B cell (primary cell): ENCODE data around the gene SP8. TPM values are rescaled to one million over a fixed set of nuclear protein-coding genes. Genes with fewer than 3 reads are reported as not detected.

Experiments
- ATAC-seq: fragments of 200-7000 bp; cut with Tn5 transposase; one replicate; pipeline ENCODE4 v1.10.0; 2021; ENCODE audit warnings: low read depth, mild to moderate bottlenecking, moderate number of reproducible peaks, moderate library complexity
- CTCF ChIA-PET: fragments of 350-600 bp; sonication (Branson Sonifier 250); formaldehyde crosslinking; loops from one replicate; lab custom pipeline; 2021; ENCODE audit warnings: antibody characterized with exemption, inconsistent platforms; lab: Charles Lee
- POLR2A ChIA-PET: fragments of 350-600 bp; sonication (Branson Sonifier 250); formaldehyde crosslinking; loops from one replicate; lab custom pipeline; 2021; ENCODE audit warnings: antibody characterized with exemption; lab: Charles Lee
- DNase-seq: peaks from one replicate; pipeline ENCODE4 v3.0.0; 2013
- H2AFZ ChIP-seq: 2 replicates; pipeline ENCODE4 v1.6.1; 2012; ENCODE audit warnings: mild to moderate bottlenecking, low read depth, low read length; ENCODE audit not compliant: insufficient read depth, poor library complexity, severe bottlenecking
- H3K27ac ChIP-seq, 2 donors: 1 replicate in 1 of 2; 2 replicates in 1 of 2; pipeline ENCODE4 v1.5.1; 2012 to 2013; ENCODE audit warnings: low read length in 2 of 2, mild to moderate bottlenecking in 2 of 2, moderate library complexity in 1 of 2
- H3K27me3 ChIP-seq, 4 experiments: fragments of 200-600 bp in 1 of 4; sonication (generic) in 1 of 4; replicated peaks in 1 of 4; 1 replicate in 2 of 4; 2 replicates in 2 of 4; pipeline versions ENCODE4 v1.6.1 to v1.7.0; 2013 to 2016; ENCODE audit warnings: low read length in 3 of 4, mild to moderate bottlenecking in 2 of 4, mixed read lengths in 1 of 4, moderate library complexity in 1 of 4; ENCODE audit not compliant: insufficient read depth in 4 of 4, control insufficient read depth in 3 of 4; ENCODE audit errors: control extremely low read depth in 1 of 4
- H3K36me3 ChIP-seq, 2 experiments: replicated peaks in 1 of 2; 1 replicate in 1 of 2; 2 replicates in 1 of 2; pipeline versions ENCODE4 v1.6.1 to v1.7.1; 2013; ENCODE audit warnings: low read length in 1 of 2; ENCODE audit not compliant: insufficient read depth in 2 of 2, control insufficient read depth in 1 of 2; ENCODE audit errors: control extremely low read depth in 1 of 2, extremely low read depth in 1 of 2
- H3K4me1 ChIP-seq, 2 donors: fragments of 200-600 bp in 1 of 2; sonication (generic) in 1 of 2; 1 replicate in 1 of 2; 2 replicates in 1 of 2; pipeline versions ENCODE4 v1.5.1 to v1.6.1; 2013 to 2017; ENCODE audit warnings: low read length in 2 of 2; ENCODE audit not compliant: control insufficient read depth in 2 of 2, insufficient read depth in 2 of 2
- H3K4me2 ChIP-seq: replicated peaks from 2 replicates; pipeline ENCODE3; 2012; ENCODE audit warnings: mild to moderate bottlenecking, low read depth, low read length; ENCODE audit not compliant: poor library complexity, severe bottlenecking
- H3K4me3 ChIP-seq, 5 experiments: fragments of 200-600 bp in 1 of 5; sonication (generic) in 1 of 5; 1 replicate in 3 of 5; 2 replicates in 2 of 5; pipeline versions ENCODE4 v1.5.1 to v1.7.0; 2011 to 2016; ENCODE audit warnings: low read length in 4 of 5, mild to moderate bottlenecking in 4 of 5, low read depth in 2 of 5, control low read depth in 1 of 5, moderate library complexity in 1 of 5; ENCODE audit not compliant: insufficient read depth in 1 of 5; ENCODE audit errors: control extremely low read depth in 1 of 5, extremely low read depth in 1 of 5
- H3K79me2 ChIP-seq: fragments of 200-600 bp; sonication (generic); one replicate; pipeline ENCODE4 v1.6.0; 2016; ENCODE audit warnings: low read length; ENCODE audit not compliant: control insufficient read depth, insufficient read depth
- H3K9ac ChIP-seq: fragments of 200-600 bp; sonication (generic); 2 replicates; pipeline ENCODE4 v1.6.1; 2017; ENCODE audit warnings: mild to moderate bottlenecking, low read length, moderate library complexity
- H3K9me3 ChIP-seq, 3 donors: one replicate each; pipeline versions ENCODE4 v1.6.1 to v1.7.1; 2013; ENCODE audit warnings: low read length in 2 of 3; ENCODE audit not compliant: control insufficient read depth in 2 of 3, insufficient read depth in 1 of 3; ENCODE audit errors: control extremely low read depth in 1 of 3
- H4K20me1 ChIP-seq: 2 replicates; pipeline ENCODE4 v1.6.0; 2012; ENCODE audit warnings: mild to moderate bottlenecking, low read length; ENCODE audit not compliant: insufficient read depth, control insufficient read depth, poor library complexity, severe bottlenecking
- H3K27ac Mint-ChIP-seq: one replicate; pipeline ENCODE4 v1.8.0; 2021; ENCODE audit warnings: mixed read lengths
- H3K27me3 Mint-ChIP-seq: one replicate; pipeline ENCODE4 v1.8.0; 2021; ENCODE audit warnings: mixed read lengths
- H3K4me1 Mint-ChIP-seq: one replicate; pipeline ENCODE4 v1.8.0; 2021; ENCODE audit warnings: mixed read lengths
- H3K4me3 Mint-ChIP-seq: one replicate; pipeline ENCODE4 v1.8.0; 2021; ENCODE audit warnings: mixed read lengths
- H3K9me3 Mint-ChIP-seq: one replicate; pipeline ENCODE4 v1.8.0; 2022; ENCODE audit warnings: mixed read lengths; ENCODE audit not compliant: insufficient read depth
- CTCF ChIP-seq: fragments of 200-600 bp; IDR thresholded peaks from one replicate; pipeline ENCODE4 v1.8.0; 2022; ENCODE audit warnings: antibody characterized with exemption, mild to moderate bottlenecking
- EZH2 ChIP-seq: IDR thresholded peaks from 2 replicates; pipeline ENCODE4 v1.6.1; 2012; ENCODE audit warnings: borderline replicate concordance, low read depth, mild to moderate bottlenecking, moderate library complexity, low read length; ENCODE audit not compliant: insufficient read depth, poor library complexity, severe bottlenecking
- WGBS: methylation state at CpG from one replicate; pipeline ENCODE4 v1.1.5; 2013; ENCODE audit warnings: missing lambda C conversion rate; ENCODE audit not compliant: insufficient coverage; 5-methylcytosine and 5-hydroxymethylcytosine counted together
- intact Hi-C: fragments of 100-400 bp; cut with micrococcal nuclease; formaldehyde crosslinking; loops from one replicate; pipeline ENCODE4 v1.10.0; 2022
- polyA plus RNA-seq: library from polyadenylated mRNA; depleted of rRNA; stranded (reverse); fragments of >200 nt; gene quantifications from 2 replicates; pipeline ENCODE4 v1.2.3, GENCODE V29; 2012
- total RNA-seq, 2 donors: library from RNA; stranded (reverse); fragments of 120-200 nt in 1 of 2; gene quantifications; 1 replicate in 1 of 2; 2 replicates in 1 of 2; pipeline versions ENCODE4 v1.2.3 to v1.2.4, GENCODE V29; 2013 to 2022

The SP8 gene
- total and polyA plus RNA-seq, 2 donors (not counting 1 experiment from before 2014, with no cell fraction given) = not detected

GRCh38 chr7:20799566-20800366 is 13.1 kb upstream of the SP8 start:
- CTCF ChIA-PET = no interaction called here
- Histone ChIP-seq H3K4me2 (no peak overlapping the region), H2AFZ (no peak overlapping the region), H3K4me3 (no peak overlapping the region), H3K4me1 (peaks cover 15 to 23% of the 10 kb centered on the region in 2 donors), H3K9me3 (peaks cover 0 to 20% (median 2%) of the 10 kb centered on the region in 3 donors), H3K27me3 (peaks cover 0 to 42% (median 40%) of the 10 kb centered on the region in 4 experiments), H3K9ac (no peak overlapping the region), H3K36me3 (no peaks in the 10 kb centered on the region), H4K20me1 (no peaks in the 10 kb centered on the region), H3K79me2 (no peaks in the 10 kb centered on the region), H3K27ac (no peak overlapping the region)
- no peak for ATAC-seq
- WGBS = no CpG with 5 or more reads among the region's 5 CpGs
- peaks cover 2% of the 10 kb centered on the region for H3K9me3 Mint-ChIP-seq
- POLR2A ChIA-PET = no interaction called here
- no peak overlapping the region for H3K27ac Mint-ChIP-seq
- DNase-seq = no peak
- no peak overlapping the region for H3K4me3 Mint-ChIP-seq
- TF ChIP-seq CTCF (no peak), EZH2 (no peak)
- intact Hi-C loops = loop anchor here (5.0 to 10.0 kb wide), 2 partner anchors 455 to 1092 kb away; partner anchors contain the start of gene POLR1F
- H3K4me1 Mint-ChIP-seq = peaks cover 19% of the 10 kb centered on the region
- peaks cover 51% of the 10 kb centered on the region for H3K27me3 Mint-ChIP-seq

GRCh38 chr7:20798694-20799121 is 12.0 kb upstream of the SP8 start:
- Mint-ChIP-seq H3K27me3 (peaks cover 51% of the 10 kb centered on the region), H3K4me1 (peaks cover 19% of the 10 kb centered on the region), H3K4me3 (peak overlapping the region; percentile 76), H3K27ac (no peak overlapping the region), H3K9me3 (peaks cover 2% of the 10 kb centered on the region)
- DNase-seq (peak; percentile 35), ATAC-seq (no peak)
- H4K20me1 ChIP-seq = no peaks in the 10 kb centered on the region
- CTCF ChIA-PET = no interaction called here
- intact Hi-C loops = loop anchor here (5.0 to 10.0 kb wide), 2 partner anchors 456 to 1091 kb away; partner anchors contain the start of gene POLR1F
- H3K27ac ChIP-seq = no peak overlapping the region
- H3K4me3 ChIP-seq = peak overlapping the region in 2 of 5 experiments; percentile 23 to 52
- no peaks in the 10 kb centered on the region for H3K79me2 ChIP-seq
- POLR2A ChIA-PET = no interaction called here
- H3K36me3 ChIP-seq = no peaks in the 10 kb centered on the region
- peak overlapping the region; percentile 33 for H3K9ac ChIP-seq
- H3K4me1 ChIP-seq = peaks cover 15 to 23% of the 10 kb centered on the region in 2 donors
- H3K9me3 ChIP-seq = peaks cover 2 to 26% (median 3%) of the 10 kb centered on the region in 3 donors
- H3K27me3 ChIP-seq = peaks cover 0 to 53% (median 48%) of the 10 kb centered on the region in 4 experiments
- H2AFZ ChIP-seq = peak overlapping the region; percentile 72
- WGBS = 12% methylated on average over 10 of the region's 15 CpGs
- H3K4me2 ChIP-seq = peak overlapping the region; percentile 92
- peak; percentile 35 for TF ChIP-seq EZH2
- no peak for TF ChIP-seq CTCF
